A549 treated with dexamethasone at 1 μM for 4 hours (cell line): ENCODE results near the gene HRH4. TPM values are rescaled to one million over a fixed set of nuclear protein-coding genes. Genes with fewer than 3 reads are reported as not detected.

Source experiments
- total RNA-seq: library from RNA; stranded (reverse); fragments of 200-300 nt; extraction: Qiagen RNA extraction; gene quantifications from 5 replicates; pipeline ENCODE4 v1.2.3, GENCODE V29; 2022

The HRH4 gene, protein sequence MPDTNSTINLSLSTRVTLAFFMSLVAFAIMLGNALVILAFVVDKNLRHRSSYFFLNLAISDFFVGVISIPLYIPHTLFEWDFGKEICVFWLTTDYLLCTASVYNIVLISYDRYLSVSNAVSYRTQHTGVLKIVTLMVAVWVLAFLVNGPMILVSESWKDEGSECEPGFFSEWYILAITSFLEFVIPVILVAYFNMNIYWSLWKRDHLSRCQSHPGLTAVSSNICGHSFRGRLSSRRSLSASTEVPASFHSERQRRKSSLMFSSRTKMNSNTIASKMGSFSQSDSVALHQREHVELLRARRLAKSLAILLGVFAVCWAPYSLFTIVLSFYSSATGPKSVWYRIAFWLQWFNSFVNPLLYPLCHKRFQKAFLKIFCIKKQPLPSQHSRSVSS
- total RNA-seq: not detected in 5 replicates

GRCh38 chr18:24460388-24460787 is at the start of gene HRH4:
TSS of gene HRH4 (plus strand) at chr18:24460637. CDS start at chr18:24460729, 92 bp downstream.

DNA sequence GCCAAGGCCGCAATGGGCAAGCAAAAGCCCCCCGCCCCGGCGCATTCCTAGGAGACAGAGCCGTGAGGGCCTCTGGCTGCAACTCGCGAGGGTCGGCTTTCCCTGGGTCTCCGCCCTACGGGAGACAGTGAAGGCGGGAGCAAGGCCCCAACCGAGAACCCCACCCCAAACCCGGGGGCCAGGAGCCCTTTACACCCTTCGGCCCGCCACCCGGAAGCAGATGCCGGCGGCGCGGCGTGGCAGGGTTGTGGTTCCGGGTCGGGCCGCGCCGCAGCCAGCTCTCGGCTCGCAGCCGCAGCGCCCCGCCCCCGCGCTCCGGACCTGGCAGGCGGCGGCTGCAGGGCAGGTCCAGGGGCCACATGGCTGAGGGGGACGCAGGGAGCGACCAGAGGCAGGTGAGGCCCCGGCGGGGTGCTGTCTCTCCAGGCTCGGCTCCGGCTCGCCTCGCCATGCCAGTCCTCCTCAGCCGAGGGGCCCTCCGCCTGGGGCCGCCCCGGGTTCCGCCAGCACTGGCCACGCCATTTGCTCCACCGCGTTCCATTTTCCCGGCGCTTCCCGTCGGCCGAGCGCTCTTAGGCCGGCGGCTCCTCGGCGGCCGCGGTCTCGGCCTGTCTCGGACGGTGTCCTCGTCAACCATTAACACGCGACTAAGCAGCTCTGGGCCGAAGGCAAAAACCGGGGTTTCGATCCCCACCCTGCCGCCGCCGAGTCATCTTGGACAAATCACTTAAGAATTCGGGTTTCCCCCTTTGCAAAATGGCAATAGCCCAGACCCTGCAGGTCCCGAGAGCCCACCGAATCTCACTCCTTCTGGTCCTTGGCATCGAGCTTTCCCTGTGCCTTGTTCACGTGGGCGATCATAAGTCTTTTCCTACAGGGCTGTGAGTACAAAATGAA is 33.8 kb upstream of the HRH4 start, which contains the start of gene IMPACT:
IMPACT (plus strand) TSS at position 273 of the 897 bp plus-strand sequence; CDS start at position 360, 87 bp downstream.

Other genes with a start within 250 kb of the HRH4 start
- 14.4 to 20.8 TPM (median 17.9 TPM) in 5 replicates for gene OSBPL1A, start 62.8 kb upstream of the HRH4 start, total RNA-seq
- gene IMPACT, start 34.0 kb upstream of the HRH4 start, total RNA-seq: 11.2 to 16.2 TPM (median 14.8 TPM) in 5 replicates